ENCODE measurements around the gene SCART1. TPM values are rescaled to one million over a fixed set of nuclear protein-coding genes. Genes with fewer than 3 reads are reported as not detected.

SCART1 gene
- total RNA-seq, 4 donors from 2014 or later = 1.2 to 10.7 (median 2.0) TPM

GRCh38 chr10:133473270-133473669 is 19.5 kb downstream of the SCART1 start:
- Histone ChIP-seq H3K27ac (no peak overlapping the region), H3K4me1 (no peaks in the 10 kb centered on the region), H3K27me3 (no peaks in the 10 kb centered on the region), H3K36me3 (no peaks in the 10 kb centered on the region), H3K4me3 (no peak overlapping the region), H3K9me3 (no peaks in the 10 kb centered on the region)
- WGBS = 71% methylated on average over 4 of the region's 4 CpGs
- DNase-seq (ENCODE audit: low spot score in 2 of 2) = no peak
- TF ChIP-seq EP300 (IDR thresholded peaks at IDR 0.05) (no peak), CTCF (IDR thresholded peaks at IDR 0.05) (no peak), POLR2AphosphoS5 (IDR thresholded peaks at IDR 0.05) (no peak), POLR2A (IDR thresholded peaks at IDR 0.05) (no peak)

GRCh38 chr10:133474027-133474426 is 20.3 kb downstream of the SCART1 start:
- 94% methylated on average over 2 of the region's 2 CpGs for WGBS
- Histone ChIP-seq H3K9me3 (no peaks in the 10 kb centered on the region), H3K4me3 (no peak overlapping the region), H3K27ac (no peak overlapping the region), H3K27me3 (no peaks in the 10 kb centered on the region), H3K4me1 (no peaks in the 10 kb centered on the region), H3K36me3 (no peaks in the 10 kb centered on the region)
- DNase-seq (ENCODE audit: low spot score in 2 of 2) = no peak
- no peak for TF ChIP-seq POLR2A (IDR thresholded peaks at IDR 0.05)
- TF ChIP-seq POLR2AphosphoS5 (IDR thresholded peaks at IDR 0.05) = no peak
- TF ChIP-seq CTCF (IDR thresholded peaks at IDR 0.05) = no peak
- no peak for TF ChIP-seq EP300 (IDR thresholded peaks at IDR 0.05)

- H3K4me1 ChIP-seq = no peaks in the 10 kb centered on the region
- no peak overlapping the region for H3K27ac ChIP-seq
- H3K9me3 ChIP-seq = no peaks in the 10 kb centered on the region
- 85% methylated on average over 4 of the region's 12 CpGs for WGBS
- no peaks in the 10 kb centered on the region for H3K27me3 ChIP-seq
- no peak for TF ChIP-seq POLR2AphosphoS5 (IDR thresholded peaks at IDR 0.05)
- TF ChIP-seq EP300 (IDR thresholded peaks at IDR 0.05) = no peak
- no peak for TF ChIP-seq CTCF (IDR thresholded peaks at IDR 0.05)
- no peak for TF ChIP-seq POLR2A (IDR thresholded peaks at IDR 0.05)
- no peak overlapping the region for H3K4me3 ChIP-seq
- no peaks in the 10 kb centered on the region for H3K36me3 ChIP-seq
- no peak for DNase-seq (ENCODE audit: low spot score in 2 of 2)
These were observed 21.1 kb downstream of the SCART1 start for GRCh38 chr10:133474665-133475424.

- no peak for DNase-seq (ENCODE audit: low spot score in 2 of 2)
- no peak for TF ChIP-seq POLR2AphosphoS5 (IDR thresholded peaks at IDR 0.05)
- TF ChIP-seq EP300 (IDR thresholded peaks at IDR 0.05) = no peak
- no peak for TF ChIP-seq CTCF (IDR thresholded peaks at IDR 0.05)
- no peak for TF ChIP-seq POLR2A (IDR thresholded peaks at IDR 0.05)
- Histone ChIP-seq H3K36me3 (no peaks in the 10 kb centered on the region), H3K27me3 (no peaks in the 10 kb centered on the region), H3K27ac (no peak overlapping the region), H3K4me1 (no peaks in the 10 kb centered on the region), H3K4me3 (no peak overlapping the region), H3K9me3 (no peaks in the 10 kb centered on the region)
- 77% methylated on average over 3 of the region's 5 CpGs for WGBS
These were observed 21.6 kb downstream of the SCART1 start for GRCh38 chr10:133475425-133475734.

- H3K4me1 ChIP-seq = no peaks in the 10 kb centered on the region
- WGBS = 79% methylated on average over 11 of the region's 11 CpGs
- TF ChIP-seq EP300 (IDR thresholded peaks at IDR 0.05) (no peak), POLR2A (IDR thresholded peaks at IDR 0.05) (no peak), POLR2AphosphoS5 (IDR thresholded peaks at IDR 0.05) (no peak), CTCF (IDR thresholded peaks at IDR 0.05) (no peak)
- no peaks in the 10 kb centered on the region for H3K36me3 ChIP-seq
- no peak for DNase-seq (ENCODE audit: low spot score in 2 of 2)
- H3K4me3 ChIP-seq = no peak overlapping the region
- H3K27ac ChIP-seq = no peak overlapping the region
- no peaks in the 10 kb centered on the region for H3K27me3 ChIP-seq
- H3K9me3 ChIP-seq = no peaks in the 10 kb centered on the region
These were observed 22.3 kb downstream of the SCART1 start for GRCh38 chr10:133475821-133476640.
